Measurements from ENCODE around the gene ADORA2A.

Gene ADORA2A

GRCh38 chr22:24427500-24428164 is at the start of gene ADORA2A:
TSS of gene ADORA2A (plus strand) at chr22:24427599. CDS start at chr22:24433405, 5,806 bp downstream.
- peak; percentile 69 to 74 for DNase-seq (ENCODE audit: low read depth in 2 of 2)

GRCh38 chr22:24379536-24379935 is 47.9 kb upstream of the ADORA2A start:
- DNase-seq (ENCODE audit: low read depth in 2 of 2), result no peak

- DNase-seq (ENCODE audit: low read depth in 2 of 2), result no peak
Measured at GRCh38 chr22:24380220-24380904, 47.0 kb upstream of the ADORA2A start.

GRCh38 chr22:24380905-24381230 is 46.5 kb upstream of the ADORA2A start:
- DNase-seq (ENCODE audit: low read depth in 2 of 2), result no peak

GRCh38 chr22:24383061-24383460 is 44.3 kb upstream of the ADORA2A start:
- no peak for DNase-seq (ENCODE audit: low read depth in 2 of 2)

- DNase-seq (ENCODE audit: low read depth in 2 of 2), result no peak
Measured at GRCh38 chr22:24384131-24384530, 43.3 kb upstream of the ADORA2A start.

GRCh38 chr22:24386937-24387471 is 40.4 kb upstream of the ADORA2A start:
- DNase-seq (ENCODE audit: low read depth in 2 of 2), result no peak

- DNase-seq (ENCODE audit: low read depth in 2 of 2), result no peak
Measured at GRCh38 chr22:24389680-24390079, 37.7 kb upstream of the ADORA2A start.

GRCh38 chr22:24390156-24390555 is 37.2 kb upstream of the ADORA2A start:
- DNase-seq (ENCODE audit: low read depth in 2 of 2), result no peak

GRCh38 chr22:24390576-24390975 is 36.8 kb upstream of the ADORA2A start:
- no peak for DNase-seq (ENCODE audit: low read depth in 2 of 2)

GRCh38 chr22:24391836-24392217 is 35.6 kb upstream of the ADORA2A start:
- DNase-seq (ENCODE audit: low read depth in 2 of 2), result no peak

- no peak for DNase-seq (ENCODE audit: low read depth in 2 of 2)
Measured at GRCh38 chr22:24392218-24392931, 35.0 kb upstream of the ADORA2A start.

- no peak for DNase-seq (ENCODE audit: low read depth in 2 of 2)
Measured at GRCh38 chr22:24393012-24393559, 34.3 kb upstream of the ADORA2A start.

GRCh38 chr22:24393848-24394247 is 33.6 kb upstream of the ADORA2A start:
- no peak for DNase-seq (ENCODE audit: low read depth in 2 of 2)

- no peak for DNase-seq (ENCODE audit: low read depth in 2 of 2)
Measured at GRCh38 chr22:24394254-24394653, 33.1 kb upstream of the ADORA2A start.

GRCh38 chr22:24398409-24398808 is 29.0 kb upstream of the ADORA2A start:
- no peak for DNase-seq (ENCODE audit: low read depth in 2 of 2)

- no peak for DNase-seq (ENCODE audit: low read depth in 2 of 2)
Measured at GRCh38 chr22:24400034-24400725, 27.2 kb upstream of the ADORA2A start.

- no peak for DNase-seq (ENCODE audit: low read depth in 2 of 2)
Measured at GRCh38 chr22:24400726-24401596, 26.4 kb upstream of the ADORA2A start.

- no peak for DNase-seq (ENCODE audit: low read depth in 2 of 2)
Measured at GRCh38 chr22:24401931-24402367, 25.4 kb upstream of the ADORA2A start.

- DNase-seq (ENCODE audit: low read depth in 2 of 2), result no peak
Measured at GRCh38 chr22:24402460-24403192, 24.8 kb upstream of the ADORA2A start.

All from stimulated activated CD4-positive, alpha-beta T cell treated with anti-CD3 and anti-CD28 coated beads, Interleukin-1b, Interleukin-23, amount 100 ng/mL, for 4 hours (primary cell).